Colonic mucosa (tissue), 4 donors: ENCODE data around the gene RASD1. TPM values are rescaled to one million over a fixed set of nuclear protein-coding genes. Genes with fewer than 3 reads are reported as not detected.
A peak's percentile ranks its signal among the peaks of the same experiment; 100 is the strongest.

Experiments used
- DNase-seq: peaks from one replicate; pipeline ENCODE4 v3.0.0-alpha.2; 2020
- H3K27ac ChIP-seq: fragments of 200-600 bp; one replicate; pipeline ENCODE4 v1.8.0; 2021
- H3K27me3 ChIP-seq: fragments of 200-600 bp; one replicate; pipeline ENCODE4 v1.8.0; 2021
- H3K36me3 ChIP-seq: fragments of 200-600 bp; one replicate; pipeline ENCODE4 v1.8.0; 2021
- H3K4me1 ChIP-seq: fragments of 200-600 bp; one replicate; pipeline ENCODE4 v1.8.0; 2021; ENCODE audit warnings: mild to moderate bottlenecking
- H3K4me3 ChIP-seq: fragments of 200-600 bp; one replicate; pipeline ENCODE4 v1.8.0; 2021
- H3K9ac ChIP-seq, 2 donors: one replicate each; pipeline ENCODE4 v1.7.0; 2013; ENCODE audit warnings: control low read depth in 2 of 2, low read depth in 2 of 2, low read length in 2 of 2
- H3K9me3 ChIP-seq: fragments of 200-600 bp; one replicate; pipeline ENCODE4 v1.8.0; 2021
- CTCF ChIP-seq: fragments of 200-600 bp; IDR thresholded peaks from one replicate; pipeline ENCODE4 v1.8.0; 2022; ENCODE audit warnings: antibody characterized with exemption, mild to moderate bottlenecking
- intact Hi-C: fragments of 100-400 bp; cut with DNase I; formaldehyde crosslinking; loops from one replicate; pipeline ENCODE4 v1.14.1; 2022
- total RNA-seq, 2 donors: library from RNA; stranded (reverse); fragmentation: NEBNext Ultra II Directional in 1 of 2; extraction: Animal tissue kit (Norgen Biotek cat#: 25700) in 1 of 2; gene quantifications; one replicate each; pipeline ENCODE4 v1.2.1, GENCODE V29; 2021
- donor health status: healthy.
- donor health status: DM: no; HTN: no; CAD: no.
- donor health status: DM: no; HTN: no; CAD: no.

RASD1 gene, protein sequence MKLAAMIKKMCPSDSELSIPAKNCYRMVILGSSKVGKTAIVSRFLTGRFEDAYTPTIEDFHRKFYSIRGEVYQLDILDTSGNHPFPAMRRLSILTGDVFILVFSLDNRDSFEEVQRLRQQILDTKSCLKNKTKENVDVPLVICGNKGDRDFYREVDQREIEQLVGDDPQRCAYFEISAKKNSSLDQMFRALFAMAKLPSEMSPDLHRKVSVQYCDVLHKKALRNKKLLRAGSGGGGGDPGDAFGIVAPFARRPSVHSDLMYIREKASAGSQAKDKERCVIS
- 10 to 100 TPM; 21.6 to 24.9 TPM for total RNA-seq

DNA sequence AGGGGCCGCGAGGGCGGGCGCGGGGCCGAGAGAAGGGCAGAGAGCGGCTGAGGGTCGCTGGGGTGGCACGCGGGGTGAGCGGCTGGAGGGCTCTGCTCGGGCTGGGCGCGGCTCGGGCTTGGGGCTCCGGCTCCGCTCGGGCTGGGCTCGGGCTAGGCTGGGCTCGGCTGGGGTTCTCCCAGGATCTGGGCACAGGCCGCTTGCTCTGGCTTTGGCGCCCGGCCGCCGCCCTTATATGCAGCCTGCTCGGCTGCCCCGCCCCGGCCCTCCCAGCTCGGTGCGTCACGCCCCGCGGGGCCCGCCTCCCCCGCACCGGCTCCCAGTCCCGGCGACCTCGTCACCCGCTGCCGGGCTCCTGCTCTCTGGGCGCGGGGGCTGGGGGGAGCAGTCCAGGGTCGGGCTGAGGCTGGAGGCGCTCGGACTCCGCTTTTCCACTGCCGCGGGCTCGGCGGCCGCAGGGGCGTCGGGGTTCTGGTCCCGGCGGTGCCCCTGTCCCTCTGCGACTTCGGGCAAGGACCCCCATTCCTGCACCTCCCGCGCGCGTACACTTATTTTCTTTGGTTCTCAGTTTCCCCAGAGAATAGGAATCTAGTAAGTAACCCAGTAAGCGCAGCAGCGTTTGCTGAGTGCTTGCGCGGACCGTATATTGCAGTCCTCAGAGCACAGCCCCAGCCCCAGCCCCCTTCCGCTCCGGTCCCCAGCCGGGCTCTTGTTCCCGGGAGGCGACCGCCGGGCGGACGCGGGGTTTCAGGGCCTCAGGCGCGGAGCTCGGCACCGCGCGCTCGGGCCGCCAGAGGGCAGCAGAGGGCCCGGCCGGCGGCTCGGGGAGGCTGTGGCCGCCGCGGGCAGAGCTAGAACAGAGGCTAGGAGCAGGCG lies at the start of gene RASD1:
TSS of gene RASD1 (minus strand) at position 207 of the 876 bp plus-strand sequence. CDS start 214 bp downstream, outside the sequence.
- Histone ChIP-seq H3K4me1 (peaks cover 14% of the 10 kb centered on the region), H3K4me3 (peak within 1 kb of the TSS; percentile 46), H3K9ac (peak within 1 kb of the TSS; percentile 76 to 81), H3K36me3 (no peaks in the 10 kb centered on the region), H3K27ac (peak within 1 kb of the TSS; percentile 10), H3K9me3 (no peaks in the 10 kb centered on the region), H3K27me3 (peaks cover 8% of the 10 kb centered on the region)
- peak; percentile 97 for TF ChIP-seq CTCF
- DNase-seq: peak; percentile 92
- intact Hi-C loops: loop anchor here (2.0 to 10.0 kb wide), 3 partner anchors 72 to 148 kb away; no protein-coding TSS in a partner anchor

DNA sequence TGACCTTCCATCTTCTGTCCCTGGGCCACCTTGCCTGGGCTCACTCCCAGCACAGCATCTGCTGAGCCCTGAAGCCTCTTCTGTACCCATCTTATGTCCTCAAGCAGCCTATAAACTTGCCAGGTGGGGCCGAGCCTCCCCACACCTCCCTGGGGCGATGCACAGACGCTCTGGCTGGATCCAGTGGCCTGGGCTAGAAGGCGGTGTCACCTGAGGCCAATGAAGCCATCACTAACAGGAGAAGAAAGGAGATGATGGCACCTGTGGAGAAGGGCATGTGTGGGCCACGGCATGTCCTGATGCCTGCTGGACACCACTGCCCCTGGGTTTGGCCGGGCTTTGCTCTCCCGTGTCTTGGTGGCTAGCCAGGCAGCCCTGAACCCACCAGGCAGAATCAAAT lies 49.8 kb upstream of the RASD1 start:
- intact Hi-C loops: no loop called here
- DNase-seq: no peak
- TF ChIP-seq CTCF: no peak
- no peaks in the 10 kb centered on the region for H3K36me3 ChIP-seq
- H3K27ac ChIP-seq: no peak overlapping the region
- no peak overlapping the region for H3K4me3 ChIP-seq
- H3K9ac ChIP-seq: no peak overlapping the region
- no peaks in the 10 kb centered on the region for H3K27me3 ChIP-seq
- H3K4me1 ChIP-seq: no peaks in the 10 kb centered on the region
- no peaks in the 10 kb centered on the region for H3K9me3 ChIP-seq

DNA sequence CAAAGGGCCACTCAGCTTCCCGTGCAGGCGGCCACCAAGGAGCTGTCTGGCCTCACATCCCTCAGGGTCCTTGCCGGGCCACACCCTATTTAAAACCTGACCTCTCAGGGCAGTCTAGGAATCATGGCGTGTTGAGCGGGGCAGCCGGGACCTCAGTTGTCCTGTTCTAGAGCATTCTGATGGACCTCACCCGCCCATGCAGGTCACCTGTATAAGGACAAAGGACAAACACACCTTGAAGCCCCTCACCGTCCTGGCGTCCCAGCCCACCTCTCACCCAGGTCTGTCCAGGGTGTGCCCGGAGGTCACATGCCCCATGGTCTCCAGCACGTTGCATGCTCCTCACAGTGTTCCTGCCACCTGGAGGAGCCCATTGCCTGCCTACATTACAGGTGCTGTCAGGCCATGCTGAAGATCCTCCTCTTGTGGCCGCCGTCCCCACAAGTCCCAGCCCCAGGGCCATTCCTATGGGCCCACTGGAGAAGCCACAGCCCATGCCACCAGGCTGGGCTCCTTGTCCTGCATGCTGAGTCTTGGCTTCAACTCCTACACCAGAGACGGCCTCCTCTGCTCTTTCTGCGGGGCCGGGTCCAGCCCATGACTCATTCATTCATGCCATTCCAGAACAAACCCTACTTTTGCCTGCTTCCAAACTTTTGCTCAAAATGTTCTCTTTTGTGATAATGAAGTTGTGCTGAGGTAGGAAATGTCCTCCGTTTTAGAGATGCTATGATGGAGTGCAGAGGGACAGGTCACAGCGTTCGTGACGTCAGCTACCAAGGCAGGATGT lies 49.0 kb upstream of the RASD1 start:
- no peaks in the 10 kb centered on the region for H3K4me1 ChIP-seq
- no peaks in the 10 kb centered on the region for H3K36me3 ChIP-seq
- intact Hi-C loops: no loop called here
- no peak for DNase-seq
- TF ChIP-seq CTCF: no peak
- no peak overlapping the region for H3K9ac ChIP-seq
- H3K9me3 ChIP-seq: no peaks in the 10 kb centered on the region
- H3K27ac ChIP-seq: no peak overlapping the region
- no peak overlapping the region for H3K4me3 ChIP-seq
- H3K27me3 ChIP-seq: no peaks in the 10 kb centered on the region

GRCh38 chr17:17542906-17543635 lies 46.9 kb upstream of the RASD1 start:
- Histone ChIP-seq H3K9ac (no peak overlapping the region), H3K9me3 (no peaks in the 10 kb centered on the region), H3K4me1 (peaks cover 10% of the 10 kb centered on the region), H3K27me3 (no peaks in the 10 kb centered on the region), H3K36me3 (no peaks in the 10 kb centered on the region), H3K4me3 (no peak overlapping the region), H3K27ac (no peak overlapping the region)
- intact Hi-C loops: no loop called here
- DNase-seq: no peak
- TF ChIP-seq CTCF: no peak

- Histone ChIP-seq H3K9me3 (no peaks in the 10 kb centered on the region), H3K27me3 (no peaks in the 10 kb centered on the region), H3K36me3 (no peaks in the 10 kb centered on the region), H3K27ac (no peak overlapping the region), H3K9ac (no peak overlapping the region), H3K4me1 (peaks cover 10% of the 10 kb centered on the region), H3K4me3 (no peak overlapping the region)
- intact Hi-C loops: no loop called here
- no peak for TF ChIP-seq CTCF
- DNase-seq: no peak
Measured at GRCh38 chr17:17541640-17542001, 45.4 kb upstream of the RASD1 start.
